ENCODE measurements around the gene FOXP1.

FOXP1 gene

DNA sequence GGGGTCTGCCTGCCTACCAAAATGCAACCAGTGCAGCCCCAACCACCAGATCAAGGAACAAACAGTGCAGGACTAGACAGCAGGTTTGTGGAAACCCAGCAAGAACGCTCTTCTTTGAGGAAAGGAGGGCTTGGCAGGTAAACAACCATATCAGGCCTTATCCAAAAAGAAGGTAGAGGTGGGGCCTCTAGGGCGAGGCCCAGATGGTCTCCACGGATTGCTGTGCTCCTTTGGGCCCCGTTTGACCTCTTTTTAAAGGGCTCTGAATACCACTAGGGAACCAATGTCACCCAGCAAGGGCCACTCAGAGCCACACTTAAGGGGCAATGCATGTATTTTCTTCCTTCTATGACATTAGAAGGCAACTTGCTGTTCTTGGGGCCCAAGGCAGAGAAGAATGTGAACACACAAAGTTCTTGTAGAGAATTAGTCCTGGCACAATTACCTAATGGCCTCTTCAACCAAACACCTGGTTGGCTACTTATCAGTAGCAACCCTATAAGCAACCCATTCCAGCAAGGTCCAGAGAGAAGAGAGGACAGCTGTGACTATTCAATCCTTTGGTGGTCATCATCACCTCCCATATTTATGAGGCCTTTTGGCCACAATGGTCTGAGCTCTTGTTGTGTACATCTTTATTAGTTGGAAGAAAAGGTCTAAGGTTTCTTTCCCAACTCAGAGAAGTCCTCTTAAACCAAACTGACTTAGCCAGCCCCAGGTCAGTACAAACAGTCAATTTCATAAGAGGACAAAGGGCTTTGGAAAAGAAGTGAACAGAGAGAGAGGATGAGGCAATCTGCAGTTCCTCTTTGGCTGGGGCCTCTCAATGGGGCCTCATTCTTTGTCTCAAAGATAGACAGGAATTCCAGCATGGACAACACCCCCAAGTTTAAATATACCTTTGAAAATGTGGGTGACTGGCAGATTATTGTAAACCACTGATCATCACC lies 36.0 kb downstream of the FOXP1 start:
- H3K4me3 ChIP-seq (ENCODE audit: low read length), result no peak overlapping the region
- no peak for DNase-seq (ENCODE audit: low read depth)
- TF ChIP-seq, protein P1, sequence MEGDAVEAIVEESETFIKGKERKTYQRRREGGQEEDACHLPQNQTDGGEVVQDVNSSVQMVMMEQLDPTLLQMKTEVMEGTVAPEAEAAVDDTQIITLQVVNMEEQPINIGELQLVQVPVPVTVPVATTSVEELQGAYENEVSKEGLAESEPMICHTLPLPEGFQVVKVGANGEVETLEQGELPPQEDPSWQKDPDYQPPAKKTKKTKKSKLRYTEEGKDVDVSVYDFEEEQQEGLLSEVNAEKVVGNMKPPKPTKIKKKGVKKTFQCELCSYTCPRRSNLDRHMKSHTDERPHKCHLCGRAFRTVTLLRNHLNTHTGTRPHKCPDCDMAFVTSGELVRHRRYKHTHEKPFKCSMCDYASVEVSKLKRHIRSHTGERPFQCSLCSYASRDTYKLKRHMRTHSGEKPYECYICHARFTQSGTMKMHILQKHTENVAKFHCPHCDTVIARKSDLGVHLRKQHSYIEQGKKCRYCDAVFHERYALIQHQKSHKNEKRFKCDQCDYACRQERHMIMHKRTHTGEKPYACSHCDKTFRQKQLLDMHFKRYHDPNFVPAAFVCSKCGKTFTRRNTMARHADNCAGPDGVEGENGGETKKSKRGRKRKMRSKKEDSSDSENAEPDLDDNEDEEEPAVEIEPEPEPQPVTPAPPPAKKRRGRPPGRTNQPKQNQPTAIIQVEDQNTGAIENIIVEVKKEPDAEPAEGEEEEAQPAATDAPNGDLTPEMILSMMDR (IDR thresholded peaks at IDR 0.05; ENCODE audit: insufficient read depth, low read depth, low read length, missing control alignments), result no peak

DNA sequence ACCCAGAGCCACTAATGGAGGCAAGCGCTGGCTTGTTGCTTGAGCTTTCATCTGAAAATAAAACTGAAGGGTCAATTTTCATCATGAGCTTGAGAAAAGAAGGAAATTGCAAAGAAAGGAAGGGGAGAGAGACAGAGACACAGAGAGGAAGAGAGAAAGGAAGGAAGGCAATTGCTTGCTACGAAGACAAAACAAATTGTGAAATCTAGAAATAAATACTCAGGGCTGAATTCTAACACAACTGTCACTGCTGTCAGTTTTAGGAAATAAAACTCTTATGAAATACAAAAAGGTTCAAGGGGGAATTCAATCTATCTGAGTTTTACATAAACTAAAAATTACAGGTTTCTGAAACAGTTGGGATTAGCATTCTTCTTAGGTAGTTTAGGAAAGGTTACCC lies 36.7 kb downstream of the FOXP1 start:
- no peak overlapping the region for H3K4me3 ChIP-seq (ENCODE audit: low read length)
- TF ChIP-seq, protein P1 (IDR thresholded peaks at IDR 0.05; ENCODE audit: insufficient read depth, low read depth, low read length, missing control alignments), result no peak
- DNase-seq (ENCODE audit: low read depth), result no peak

DNA sequence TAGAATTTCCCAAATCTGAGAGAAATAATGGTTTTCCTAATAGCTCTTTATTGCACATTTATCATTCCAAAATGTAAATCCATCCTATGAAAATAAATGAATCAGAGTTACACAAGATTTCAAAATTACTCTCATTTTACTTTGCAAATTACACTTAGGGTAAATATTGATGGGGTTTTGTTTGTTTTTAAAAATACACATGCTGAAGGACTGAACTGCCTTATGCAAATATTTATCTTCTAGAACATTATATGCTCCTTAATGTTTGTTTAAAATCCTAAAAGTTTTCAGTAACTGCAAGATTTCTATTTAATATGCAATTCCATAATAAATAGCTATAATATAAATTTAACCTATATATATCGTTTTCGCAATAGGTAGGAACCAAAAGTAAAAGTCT lies 38.2 kb downstream of the FOXP1 start:
- TF ChIP-seq, protein P1 (IDR thresholded peaks at IDR 0.05; ENCODE audit: insufficient read depth, low read depth, low read length, missing control alignments), result no peak
- H3K4me3 ChIP-seq (ENCODE audit: low read length), result no peak overlapping the region
- DNase-seq (ENCODE audit: low read depth), result no peak

DNA sequence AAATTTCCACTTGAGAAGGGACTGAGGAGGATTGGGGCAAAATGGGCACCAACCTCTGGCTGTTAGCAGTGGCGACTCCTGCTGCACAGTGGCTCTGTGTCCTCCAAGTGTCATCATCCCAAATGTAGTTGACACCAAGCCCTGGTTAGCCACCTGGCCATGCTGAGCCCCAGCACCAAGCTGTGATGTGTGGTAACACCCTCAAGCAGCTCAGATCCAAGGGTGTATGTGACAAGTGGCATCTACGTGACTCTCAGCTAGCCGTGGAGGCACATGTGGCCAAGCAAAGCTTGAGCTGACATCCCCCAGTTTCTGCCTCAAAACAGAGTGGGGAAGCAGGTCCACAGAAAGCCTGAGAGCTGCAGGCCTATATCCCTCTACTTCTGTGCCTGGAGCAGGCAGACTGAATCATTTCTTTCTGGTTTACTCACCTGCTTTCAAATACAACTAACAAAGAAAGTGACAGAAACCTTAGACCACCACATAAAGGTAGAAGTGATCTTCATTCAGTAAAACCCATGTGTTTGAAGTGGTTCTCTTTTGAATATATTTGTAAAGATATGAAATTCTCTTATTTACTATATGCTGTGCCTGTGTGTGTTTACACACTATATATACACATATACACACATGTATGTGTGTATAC lies 40.0 kb downstream of the FOXP1 start:
- DNase-seq (ENCODE audit: low read depth), result no peak
- H3K4me3 ChIP-seq (ENCODE audit: low read length), result no peak overlapping the region
- TF ChIP-seq, protein P1 (IDR thresholded peaks at IDR 0.05; ENCODE audit: insufficient read depth, low read depth, low read length, missing control alignments), result no peak

DNA sequence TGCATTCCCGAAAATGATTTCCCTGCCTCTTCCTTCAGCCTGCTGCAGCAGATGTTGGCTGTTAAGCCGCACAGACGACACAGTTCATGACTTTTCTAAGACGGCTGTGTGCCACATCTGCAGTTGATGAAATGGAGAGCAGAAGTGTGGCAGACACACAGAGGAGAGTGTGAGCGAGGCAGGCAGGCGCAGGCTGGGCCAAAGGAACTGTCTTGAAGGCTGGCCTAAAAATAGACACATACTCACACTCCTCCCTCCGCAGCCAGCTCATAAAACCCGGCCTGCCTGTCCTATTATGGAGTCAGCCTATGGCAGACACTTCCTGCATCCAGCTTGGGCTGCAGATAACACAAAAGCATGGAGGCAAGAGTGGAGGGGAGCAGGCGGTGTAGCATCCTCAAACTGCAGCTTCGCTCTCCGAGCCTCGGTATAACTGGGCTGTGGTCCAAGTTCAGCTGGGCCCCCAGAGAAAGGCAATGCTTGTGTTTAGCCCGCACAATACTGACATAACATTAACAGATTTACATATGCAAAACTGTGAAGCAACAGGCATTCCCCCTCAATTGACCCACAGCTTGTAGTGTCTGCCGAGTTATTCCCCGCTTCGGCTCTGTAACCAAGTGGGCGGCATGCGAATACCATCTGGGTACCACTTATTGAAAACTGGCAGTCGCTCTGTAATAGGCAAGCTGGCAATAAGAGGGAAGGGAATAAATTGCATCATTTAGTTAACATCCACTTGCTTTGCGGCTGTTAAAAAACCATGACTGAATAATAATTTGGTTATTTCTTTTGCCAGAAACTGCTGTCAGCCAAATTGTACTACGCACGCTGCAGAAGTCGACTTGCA lies 40.8 kb downstream of the FOXP1 start:
- DNase-seq (ENCODE audit: low read depth), result peak; percentile 84
- TF ChIP-seq, protein P1 (IDR thresholded peaks at IDR 0.05; ENCODE audit: insufficient read depth, low read depth, low read length, missing control alignments), result no peak
- H3K4me3 ChIP-seq (ENCODE audit: low read length), result no peak overlapping the region

DNA sequence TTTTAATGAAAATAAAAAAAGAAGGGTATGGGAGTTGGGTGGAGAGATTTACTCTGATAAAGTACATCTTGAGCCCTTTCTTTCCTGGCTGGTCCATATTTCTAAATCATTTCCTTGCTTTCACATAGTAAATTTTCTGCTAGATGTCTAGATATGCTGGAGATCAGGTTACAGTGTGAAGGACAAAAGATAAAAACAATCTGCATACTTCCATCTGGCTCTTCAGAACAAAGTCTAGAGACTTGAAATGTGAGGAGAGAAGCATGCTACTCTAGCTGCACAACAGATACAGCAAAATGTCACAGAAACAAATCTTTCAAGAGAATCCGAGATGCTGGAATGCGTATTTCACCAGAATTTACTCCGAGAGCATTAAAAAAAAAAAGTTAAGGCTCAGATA lies 42.2 kb downstream of the FOXP1 start:
- TF ChIP-seq, protein P1 (IDR thresholded peaks at IDR 0.05; ENCODE audit: insufficient read depth, low read depth, low read length, missing control alignments), result no peak
- no peak overlapping the region for H3K4me3 ChIP-seq (ENCODE audit: low read length)
- no peak for DNase-seq (ENCODE audit: low read depth)

All from epithelial cell of esophagus (primary cell).